GM23338 (cell line): ENCODE results near the gene STARD8. TPM values are rescaled to one million over a fixed set of nuclear protein-coding genes. Genes with fewer than 3 reads are reported as not detected.

ENCODE experiments used
- ATAC-seq: fragments of 200-7000 bp; cut with Tn5 transposase; 3 replicates; pipeline ENCODE4 v1.9.1; 2020
- DNase-seq: peaks from one replicate; pipeline ENCODE4 v3.0.0-alpha.2; 2015; ENCODE audit warnings: low spot score
- H2AFZ ChIP-seq: fragments of 200-600 bp; sonication (generic); 2 replicates; pipeline ENCODE4 v1.8.0; 2016; ENCODE audit warnings: antibody characterized with exemption, mild to moderate bottlenecking, moderate library complexity
- H3F3A ChIP-seq: fragments of 200-600 bp; sonication (generic); replicated peaks from 2 replicates; pipeline ENCODE4 v1.8.0; 2017; ENCODE audit warnings: antibody characterized with exemption, mixed run types, low read depth
- H3K27ac ChIP-seq: fragments of 200-600 bp; sonication (generic); 2 replicates; pipeline ENCODE4 v1.6.1; 2016; ENCODE audit warnings: low read depth
- H3K27me3 ChIP-seq: fragments of 200-600 bp; sonication (generic); 2 replicates; pipeline ENCODE4 v1.8.0; 2016; ENCODE audit warnings: mild to moderate bottlenecking, mixed run types, moderate library complexity; ENCODE audit not compliant: insufficient read depth
- H3K36me3 ChIP-seq: fragments of 200-600 bp; sonication (generic); 2 replicates; pipeline ENCODE4 v1.8.0; 2016; ENCODE audit warnings: mild to moderate bottlenecking; ENCODE audit not compliant: insufficient read depth
- H3K4me1 ChIP-seq: fragments of 200-600 bp; sonication (generic); 2 replicates; pipeline ENCODE4 v1.8.0; 2016; ENCODE audit warnings: mild to moderate bottlenecking, moderate library complexity; ENCODE audit not compliant: insufficient read depth
- H3K4me2 ChIP-seq: fragments of 200-600 bp; sonication (generic); 2 replicates; pipeline ENCODE4 v1.7.1; 2017; ENCODE audit warnings: mixed run types
- H3K4me3 ChIP-seq: fragments of 200-600 bp; sonication (generic); 2 replicates; pipeline ENCODE4 v1.6.1; 2016; ENCODE audit warnings: mixed run types
- H3K79me2 ChIP-seq: fragments of 200-600 bp; sonication (generic); replicated peaks from 2 replicates; pipeline ENCODE4 v1.8.0; 2017; ENCODE audit warnings: mild to moderate bottlenecking; ENCODE audit not compliant: insufficient read depth
- H3K9me2 ChIP-seq: fragments of 200-600 bp; sonication (generic); 2 replicates; pipeline ENCODE4 v1.8.0; 2017; ENCODE audit not compliant: insufficient read depth
- H4K20me1 ChIP-seq: fragments of 200-600 bp; sonication (generic); replicated peaks from 2 replicates; pipeline ENCODE4 v1.8.0; 2017; ENCODE audit warnings: mild to moderate bottlenecking; ENCODE audit not compliant: insufficient read depth
- H3K27ac Mint-ChIP-seq: 2 replicates; pipeline ENCODE4 v1.8.0; 2020; ENCODE audit warnings: inconsistent platforms, mild to moderate bottlenecking, moderate library complexity, mixed read lengths
- H3K27me3 Mint-ChIP-seq: 3 replicates; pipeline ENCODE4 v1.8.0; 2022; ENCODE audit warnings: low read depth, mild to moderate bottlenecking, moderate library complexity, mixed read lengths, inconsistent platforms; ENCODE audit not compliant: insufficient read depth, poor library complexity
- H3K36me3 Mint-ChIP-seq: 3 replicates; pipeline ENCODE4 v1.8.0; 2021; ENCODE audit warnings: low read depth, mild to moderate bottlenecking, inconsistent platforms, moderate library complexity, mixed read lengths
- H3K4me1 Mint-ChIP-seq: 3 replicates; pipeline ENCODE4 v1.8.0; 2020; ENCODE audit warnings: mild to moderate bottlenecking, inconsistent platforms, mixed read lengths
- H3K4me3 Mint-ChIP-seq: 3 replicates; pipeline ENCODE4 v1.8.0; 2021; ENCODE audit warnings: moderate library complexity, mild to moderate bottlenecking, inconsistent platforms, mixed read lengths
- H3K9me3 Mint-ChIP-seq: 3 replicates; pipeline ENCODE4 v1.8.0; 2020; ENCODE audit warnings: moderate library complexity, mild to moderate bottlenecking, inconsistent platforms, mixed read lengths
- ETS1 ChIP-seq: IDR thresholded peaks from 2 replicates; pipeline ENCODE4 v1.6.1; 2016; ENCODE audit warnings: antibody characterized with exemption
- EZH2 ChIP-seq: fragments of 200-600 bp; sonication (generic); IDR thresholded peaks from one replicate; pipeline ENCODE4 v1.8.0; 2017; ENCODE audit warnings: antibody characterized with exemption, mild to moderate bottlenecking, low read depth; ENCODE audit not compliant: unreplicated experiment
- EZH2phosphoT487 ChIP-seq: fragments of 200-600 bp; sonication (generic); IDR thresholded peaks from one replicate; pipeline ENCODE4 v1.8.1; 2018; ENCODE audit warnings: antibody characterized with exemption; ENCODE audit not compliant: unreplicated experiment
- JUNB ChIP-seq: IDR thresholded peaks from one replicate; pipeline ENCODE4 v1.6.1; 2016; ENCODE audit warnings: antibody characterized with exemption; ENCODE audit not compliant: unreplicated experiment
- NANOG ChIP-seq: IDR thresholded peaks from 2 replicates; pipeline ENCODE4 v1.6.1; 2016; ENCODE audit warnings: antibody characterized with exemption, borderline replicate concordance
- POLR2AphosphoS5 ChIP-seq: IDR thresholded peaks from 2 replicates; pipeline ENCODE4 v1.6.1; 2016; ENCODE audit warnings: antibody characterized with exemption, low read depth
- ZNF331 ChIP-seq: fragments of 250-450 bp; sonication (Bioruptor Pico); IDR thresholded peaks from 2 replicates; pipeline ENCODE4 v1.5.0; 2020; ENCODE audit warnings: low read depth, mild to moderate bottlenecking, moderate library complexity
- polyA plus RNA-seq: library from polyadenylated mRNA; unstranded; fragments of >200 nt; fragmentation: Nextera tagmentation; extraction: Ambion mirVana; gene quantifications from 2 replicates; pipeline ENCODE4 v1.2.1, GENCODE V29; 2016
- total RNA-seq: library from RNA; depleted of rRNA; stranded (reverse); fragments of >200 nt; shearing (Covaris generic); gene quantifications from 2 replicates; pipeline ENCODE4 v1.2.3, GENCODE V29; 2014
- TF ChIP-seq, protein P1 (sequence below): fragments of 250-450 bp; sonication (Bioruptor Pico); IDR thresholded peaks from 2 replicates; pipeline ENCODE4 v1.5.0; 2020; ENCODE audit warnings: mild to moderate bottlenecking, moderate library complexity

The STARD8 gene
- total and polyA plus RNA-seq, 2 experiments from 2014 or later, result 0.74 to 5.6 TPM

GRCh38 chrX:68646421-68646820 lies 1.0 kb upstream of the STARD8 start:
- DNase-seq (no peak), ATAC-seq (no peak)
- Histone ChIP-seq H3F3A (no peaks in the 10 kb centered on the region), H3K4me1 (peaks cover 12% of the 10 kb centered on the region), H3K27ac (no peak overlapping the region), H3K4me2 (no peak overlapping the region), H3K9me2 (no peaks in the 10 kb centered on the region), H3K79me2 (no peaks in the 10 kb centered on the region), H4K20me1 (no peaks in the 10 kb centered on the region), H2AFZ (no peak overlapping the region), H3K27me3 (0 out of 2 replicates have a peak, but pooled peaks cover 5% of the 10 kb centered on the region), H3K4me3 (no peak overlapping the region), H3K36me3 (no peaks in the 10 kb centered on the region)
- H3K27ac Mint-ChIP-seq, result no peak overlapping the region
- TF ChIP-seq, protein P1, sequence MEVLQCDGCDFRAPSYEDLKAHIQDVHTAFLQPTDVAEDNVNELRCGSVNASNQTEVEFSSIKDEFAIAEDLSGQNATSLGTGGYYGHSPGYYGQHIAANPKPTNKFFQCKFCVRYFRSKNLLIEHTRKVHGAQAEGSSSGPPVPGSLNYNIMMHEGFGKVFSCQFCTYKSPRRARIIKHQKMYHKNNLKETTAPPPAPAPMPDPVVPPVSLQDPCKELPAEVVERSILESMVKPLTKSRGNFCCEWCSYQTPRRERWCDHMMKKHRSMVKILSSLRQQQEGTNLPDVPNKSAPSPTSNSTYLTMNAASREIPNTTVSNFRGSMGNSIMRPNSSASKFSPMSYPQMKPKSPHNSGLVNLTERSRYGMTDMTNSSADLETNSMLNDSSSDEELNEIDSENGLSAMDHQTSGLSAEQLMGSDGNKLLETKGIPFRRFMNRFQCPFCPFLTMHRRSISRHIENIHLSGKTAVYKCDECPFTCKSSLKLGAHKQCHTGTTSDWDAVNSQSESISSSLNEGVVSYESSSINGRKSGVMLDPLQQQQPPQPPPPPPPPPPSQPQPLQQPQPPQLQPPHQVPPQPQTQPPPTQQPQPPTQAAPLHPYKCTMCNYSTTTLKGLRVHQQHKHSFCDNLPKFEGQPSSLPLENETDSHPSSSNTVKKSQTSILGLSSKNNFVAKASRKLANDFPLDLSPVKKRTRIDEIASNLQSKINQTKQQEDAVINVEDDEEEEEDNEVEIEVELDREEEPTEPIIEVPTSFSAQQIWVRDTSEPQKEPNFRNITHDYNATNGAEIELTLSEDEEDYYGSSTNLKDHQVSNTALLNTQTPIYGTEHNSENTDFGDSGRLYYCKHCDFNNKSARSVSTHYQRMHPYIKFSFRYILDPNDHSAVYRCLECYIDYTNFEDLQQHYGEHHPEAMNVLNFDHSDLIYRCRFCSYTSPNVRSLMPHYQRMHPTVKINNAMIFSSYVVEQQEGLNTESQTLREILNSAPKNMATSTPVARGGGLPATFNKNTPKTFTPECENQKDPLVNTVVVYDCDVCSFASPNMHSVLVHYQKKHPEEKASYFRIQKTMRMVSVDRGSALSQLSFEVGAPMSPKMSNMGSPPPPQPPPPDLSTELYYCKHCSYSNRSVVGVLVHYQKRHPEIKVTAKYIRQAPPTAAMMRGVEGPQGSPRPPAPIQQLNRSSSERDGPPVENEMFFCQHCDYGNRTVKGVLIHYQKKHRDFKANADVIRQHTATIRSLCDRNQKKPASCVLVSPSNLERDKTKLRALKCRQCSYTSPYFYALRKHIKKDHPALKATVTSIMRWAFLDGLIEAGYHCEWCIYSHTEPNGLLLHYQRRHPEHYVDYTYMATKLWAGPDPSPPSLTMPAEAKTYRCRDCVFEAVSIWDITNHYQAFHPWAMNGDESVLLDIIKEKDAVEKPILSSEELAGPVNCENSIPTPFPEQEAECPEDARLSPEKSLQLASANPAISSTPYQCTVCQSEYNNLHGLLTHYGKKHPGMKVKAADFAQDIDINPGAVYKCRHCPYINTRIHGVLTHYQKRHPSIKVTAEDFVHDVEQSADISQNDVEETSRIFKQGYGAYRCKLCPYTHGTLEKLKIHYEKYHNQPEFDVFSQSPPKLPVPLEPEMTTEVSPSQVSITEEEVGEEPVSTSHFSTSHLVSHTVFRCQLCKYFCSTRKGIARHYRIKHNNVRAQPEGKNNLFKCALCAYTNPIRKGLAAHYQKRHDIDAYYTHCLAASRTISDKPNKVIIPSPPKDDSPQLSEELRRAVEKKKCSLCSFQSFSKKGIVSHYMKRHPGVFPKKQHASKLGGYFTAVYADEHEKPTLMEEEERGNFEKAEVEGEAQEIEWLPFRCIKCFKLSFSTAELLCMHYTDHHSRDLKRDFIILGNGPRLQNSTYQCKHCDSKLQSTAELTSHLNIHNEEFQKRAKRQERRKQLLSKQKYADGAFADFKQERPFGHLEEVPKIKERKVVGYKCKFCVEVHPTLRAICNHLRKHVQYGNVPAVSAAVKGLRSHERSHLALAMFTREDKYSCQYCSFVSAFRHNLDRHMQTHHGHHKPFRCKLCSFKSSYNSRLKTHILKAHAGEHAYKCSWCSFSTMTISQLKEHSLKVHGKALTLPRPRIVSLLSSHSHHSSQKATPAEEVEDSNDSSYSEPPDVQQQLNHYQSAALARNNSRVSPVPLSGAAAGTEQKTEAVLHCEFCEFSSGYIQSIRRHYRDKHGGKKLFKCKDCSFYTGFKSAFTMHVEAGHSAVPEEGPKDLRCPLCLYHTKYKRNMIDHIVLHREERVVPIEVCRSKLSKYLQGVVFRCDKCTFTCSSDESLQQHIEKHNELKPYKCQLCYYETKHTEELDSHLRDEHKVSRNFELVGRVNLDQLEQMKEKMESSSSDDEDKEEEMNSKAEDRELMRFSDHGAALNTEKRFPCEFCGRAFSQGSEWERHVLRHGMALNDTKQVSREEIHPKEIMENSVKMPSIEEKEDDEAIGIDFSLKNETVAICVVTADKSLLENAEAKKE (CRISPR knock-in tag), result no peak
- TF ChIP-seq POLR2AphosphoS5 (no peak), ETS1 (no peak), EZH2 (no peak)
- H3K9me3 Mint-ChIP-seq, result no peaks in the 10 kb centered on the region
- H3K4me3 Mint-ChIP-seq, result no peak overlapping the region
- H3K36me3 Mint-ChIP-seq, result no peaks in the 10 kb centered on the region
- peaks cover 4% of the 10 kb centered on the region for H3K27me3 Mint-ChIP-seq
- peaks cover 11% of the 10 kb centered on the region for H3K4me1 Mint-ChIP-seq

DNA sequence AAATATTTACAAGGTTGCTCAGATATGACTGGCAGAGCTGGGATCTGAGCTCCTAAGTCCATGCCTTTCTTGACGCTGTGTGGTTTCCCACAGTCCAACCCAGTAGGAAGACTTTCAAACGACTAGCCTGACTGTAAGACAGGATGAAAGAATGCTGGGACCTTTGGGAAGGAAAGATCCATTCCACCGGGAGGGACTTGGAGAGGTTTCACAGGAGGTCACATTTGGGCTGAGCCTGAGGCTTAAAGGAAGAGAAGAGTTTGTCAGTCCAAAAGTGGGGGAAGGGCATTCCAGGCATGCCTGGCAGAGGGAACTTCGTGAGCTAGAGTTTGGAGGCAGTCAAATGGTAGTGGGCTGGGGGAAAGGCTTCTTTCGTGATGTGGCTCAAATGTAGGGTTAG lies 1.5 kb downstream of the STARD8 start:
- Mint-ChIP-seq H3K36me3 (no peaks in the 10 kb centered on the region), H3K4me1 (peaks cover 11% of the 10 kb centered on the region), H3K27ac (no peak overlapping the region), H3K9me3 (peaks cover 4% of the 10 kb centered on the region; the same call in 2 of the 3 replicates), H3K27me3 (peaks cover 6% of the 10 kb centered on the region), H3K4me3 (peak overlapping the region; percentile 35)
- peak overlapping the region; percentile 70 for H3K4me2 ChIP-seq
- H3K79me2 ChIP-seq, result no peaks in the 10 kb centered on the region
- H2AFZ ChIP-seq, result no peak overlapping the region
- ATAC-seq (peak; percentile 34), DNase-seq (peak; percentile 77)
- 0 out of 2 replicates have a peak overlapping the region, but pooled peaks have one; percentile 17 for H3K27ac ChIP-seq
- H3K4me1 ChIP-seq, result peaks cover 12% of the 10 kb centered on the region
- 0 out of 2 replicates have a peak, but pooled peaks cover 5% of the 10 kb centered on the region for H3K27me3 ChIP-seq
- no peaks in the 10 kb centered on the region for H3F3A ChIP-seq
- H3K4me3 ChIP-seq, result peak overlapping the region; percentile 39
- H3K9me2 ChIP-seq, result no peaks in the 10 kb centered on the region
- H4K20me1 ChIP-seq, result no peaks in the 10 kb centered on the region
- no peaks in the 10 kb centered on the region for H3K36me3 ChIP-seq
- TF ChIP-seq NANOG (no peak), JUNB (no peak), EZH2phosphoT487 (no peak), ETS1 (no peak), ZNF331 (no peak)
